Naive B cell (primary cell): ENCODE measurements around the gene PAX7. TPM values are rescaled to one million over a fixed set of nuclear protein-coding genes. Genes with fewer than 3 reads are reported as not detected.

ENCODE experiments used
- ATAC-seq, 2 donors: fragments of 150-1000 bp; cut with Tn5 transposase; 2 replicates each; pipeline ENCODE4 v1.10.0; 2021; ENCODE audit warnings: low read depth in 2 of 2, mild to moderate bottlenecking in 2 of 2, moderate library complexity in 2 of 2
- DNase-seq: peaks from one replicate; pipeline ENCODE4 v3.0.0; 2022
- H3K27ac Mint-ChIP-seq, 6 donors: one replicate each; pipeline ENCODE4 v1.8.0; 2020 to 2022; ENCODE audit warnings: mild to moderate bottlenecking in 6 of 6, mixed read lengths in 6 of 6, moderate library complexity in 5 of 6, inconsistent platforms in 2 of 6
- H3K27me3 Mint-ChIP-seq, 3 donors: one replicate each; pipeline ENCODE4 v1.8.0; 2021 to 2022; ENCODE audit warnings: mixed read lengths in 3 of 3, mild to moderate bottlenecking in 1 of 3
- H3K36me3 Mint-ChIP-seq, 2 donors: one replicate each; pipeline ENCODE4 v1.8.0; 2020 to 2022; ENCODE audit warnings: mixed read lengths in 2 of 2, inconsistent platforms in 1 of 2, mild to moderate bottlenecking in 1 of 2
- H3K4me1 Mint-ChIP-seq, 3 donors: one replicate each; pipeline ENCODE4 v1.8.0; 2020 to 2022; ENCODE audit warnings: mixed read lengths in 3 of 3, inconsistent platforms in 1 of 3, mild to moderate bottlenecking in 1 of 3, moderate library complexity in 1 of 3
- H3K4me3 Mint-ChIP-seq, 8 donors: one replicate each; pipeline ENCODE4 v1.8.0; 2020 to 2022; ENCODE audit warnings: mild to moderate bottlenecking in 8 of 8, mixed read lengths in 8 of 8, moderate library complexity in 8 of 8, inconsistent platforms in 2 of 8
- H3K9me3 Mint-ChIP-seq, 7 donors: one replicate each; pipeline ENCODE4 v1.8.0; 2020 to 2022; ENCODE audit warnings: mixed read lengths in 7 of 7, mild to moderate bottlenecking in 5 of 7, inconsistent platforms in 2 of 7, moderate library complexity in 1 of 7
- polyA plus RNA-seq, 6 donors: library from polyadenylated mRNA; unstranded; fragments of 300-500 nt; fragmentation: Illumina TruSeq; gene quantifications; one replicate each; pipeline ENCODE4 v1.2.3, GENCODE V29; 2021; ENCODE audit warnings: low read depth in 6 of 6

The PAX7 gene
- polyA plus RNA-seq, 6 donors from 2014 or later = not detected

DNA sequence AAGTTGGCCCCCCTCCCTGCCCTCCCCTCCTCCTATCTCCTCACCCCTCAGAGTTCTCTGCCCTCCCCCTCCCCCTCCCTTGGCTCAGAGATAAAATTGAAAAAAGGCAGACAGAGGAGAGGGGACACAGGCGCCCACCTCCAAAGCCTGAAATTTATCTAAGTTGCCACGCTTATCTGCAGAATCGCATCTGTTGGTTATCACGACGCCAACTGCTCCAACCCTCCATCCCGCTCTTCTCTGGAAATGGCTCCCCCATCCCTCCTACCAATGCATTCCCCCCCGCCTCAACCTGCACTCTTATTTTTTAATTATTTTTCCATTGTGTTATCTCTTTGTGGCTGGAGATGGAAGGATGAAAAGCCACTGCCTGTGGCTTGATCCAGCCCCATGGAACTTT, 138.5 kb downstream of the PAX7 start:
- H3K9me3 Mint-ChIP-seq = peaks cover 0 to under 1% (median 0%) of the 10 kb centered on the region in 7 donors
- H3K27me3 Mint-ChIP-seq = peaks cover 18 to 50% (median 47%) of the 10 kb centered on the region in 3 donors
- H3K27ac Mint-ChIP-seq = no peak overlapping the region
- H3K4me3 Mint-ChIP-seq = no peak overlapping the region
- no peaks in the 10 kb centered on the region for H3K4me1 Mint-ChIP-seq
- no peaks in the 10 kb centered on the region for H3K36me3 Mint-ChIP-seq
- ATAC-seq (no peak), DNase-seq (no peak)

DNA sequence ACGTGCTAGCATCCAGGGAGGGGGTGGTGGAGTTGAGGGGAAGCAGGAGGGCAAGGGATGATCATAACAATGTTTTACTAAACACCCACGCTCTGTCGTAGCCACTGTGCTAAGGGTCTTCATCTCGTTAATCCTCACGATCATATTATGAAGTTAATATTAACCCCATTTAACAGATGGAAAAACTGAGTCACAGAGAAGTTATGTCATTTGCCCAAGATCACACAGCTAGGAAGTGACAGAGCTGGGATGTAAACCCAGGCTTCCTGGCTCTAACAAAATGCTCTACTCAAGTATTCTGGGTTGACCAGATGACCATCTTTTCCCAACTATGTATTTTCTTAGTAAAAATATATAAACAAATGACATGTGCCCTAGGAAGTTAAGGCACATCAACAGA, 140.2 kb downstream of the PAX7 start:
- Mint-ChIP-seq H3K4me3 (no peak overlapping the region), H3K9me3 (no peaks in the 10 kb centered on the region), H3K4me1 (no peaks in the 10 kb centered on the region), H3K36me3 (no peaks in the 10 kb centered on the region), H3K27ac (no peak overlapping the region), H3K27me3 (peaks cover 22 to 49% (median 46%) of the 10 kb centered on the region in 3 donors)
- DNase-seq = no peak
- no peak for ATAC-seq

DNA sequence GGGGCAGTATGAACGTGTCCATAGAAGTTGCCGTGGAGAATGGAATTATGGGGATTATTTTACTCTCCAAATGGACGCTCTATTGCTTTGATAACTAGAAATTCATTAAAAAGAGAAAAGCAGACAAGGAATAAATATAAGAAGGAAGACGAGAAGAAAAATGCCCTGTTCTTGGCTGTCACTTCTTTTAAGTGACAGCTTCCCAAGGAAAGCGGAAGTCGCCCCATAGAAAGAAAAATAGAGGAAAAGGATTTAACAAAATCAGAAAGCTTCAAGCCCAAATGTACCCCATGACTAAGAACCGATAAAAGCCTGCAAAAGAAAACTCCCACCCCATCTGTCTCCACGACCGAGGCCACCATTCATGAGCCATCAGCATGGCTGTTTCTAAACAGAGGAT, 143.1 kb downstream of the PAX7 start:
- Mint-ChIP-seq H3K36me3 (no peaks in the 10 kb centered on the region), H3K4me1 (no peaks in the 10 kb centered on the region), H3K9me3 (no peaks in the 10 kb centered on the region), H3K27ac (no peak overlapping the region), H3K27me3 (peaks cover 19 to 74% (median 64%) of the 10 kb centered on the region in 3 donors), H3K4me3 (no peak overlapping the region)
- ATAC-seq = no peak
- no peak for DNase-seq

- H3K27me3 Mint-ChIP-seq = peaks cover 13 to 74% (median 56%) of the 10 kb centered on the region in 3 donors
- ATAC-seq (no peak), DNase-seq (no peak)
- H3K4me3 Mint-ChIP-seq = no peak overlapping the region
- no peak overlapping the region for H3K27ac Mint-ChIP-seq
- H3K4me1 Mint-ChIP-seq = no peaks in the 10 kb centered on the region
- H3K36me3 Mint-ChIP-seq = no peaks in the 10 kb centered on the region
- H3K9me3 Mint-ChIP-seq = no peaks in the 10 kb centered on the region
Observed at GRCh38 chr1:18775341-18775740, 144.7 kb downstream of the PAX7 start.

DNA sequence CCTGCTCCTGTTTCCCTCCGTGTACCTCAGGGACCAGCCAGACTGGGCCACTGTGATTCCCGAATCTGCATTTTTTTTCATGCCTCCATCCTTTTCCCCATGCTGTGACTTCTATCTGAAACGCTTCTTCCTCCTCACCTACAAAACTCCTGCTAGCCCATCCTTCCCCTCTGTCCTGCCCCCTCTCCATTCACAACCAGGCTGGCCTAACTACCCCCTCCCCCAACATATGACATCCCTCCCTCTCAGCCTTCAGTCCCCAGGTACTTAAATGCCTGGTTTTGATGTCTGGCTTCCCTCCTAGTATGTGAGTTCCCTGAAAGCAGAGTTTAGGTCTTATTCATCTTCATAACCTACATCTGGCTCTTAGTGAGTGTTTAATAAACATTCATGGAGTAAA, 146.1 kb downstream of the PAX7 start:
- H3K27ac Mint-ChIP-seq = no peak overlapping the region
- H3K4me1 Mint-ChIP-seq = no peaks in the 10 kb centered on the region

DNA sequence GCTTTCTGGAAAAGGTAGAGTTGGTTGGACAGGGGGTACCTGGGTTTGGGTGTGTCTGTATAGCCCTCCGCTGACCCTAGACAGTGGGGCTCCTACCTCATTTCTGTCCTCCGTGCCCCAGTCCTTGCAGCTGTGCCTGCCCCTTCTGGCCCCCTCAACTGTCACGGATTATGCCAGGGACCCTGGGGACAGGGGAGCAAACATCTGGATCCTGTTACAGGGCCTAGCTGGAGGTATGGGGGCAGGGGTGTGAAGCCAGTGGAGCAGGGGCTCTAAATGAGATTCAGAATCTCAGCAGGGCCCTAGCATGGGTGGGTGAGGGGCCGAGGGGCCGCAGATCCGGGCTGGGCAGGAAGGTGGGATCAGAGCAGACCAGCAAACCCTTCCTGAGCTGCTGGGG, 147.8 kb downstream of the PAX7 start:
- Mint-ChIP-seq H3K9me3 (no peaks in the 10 kb centered on the region), H3K27ac (no peak overlapping the region), H3K27me3 (peaks cover 14 to 61% (median 57%) of the 10 kb centered on the region in 3 donors)

More for the DNA sequence above, 146.1 kb downstream of the PAX7 start:
- H3K4me3 Mint-ChIP-seq = no peak overlapping the region
- ATAC-seq (no peak), DNase-seq (no peak)
- no peaks in the 10 kb centered on the region for H3K36me3 Mint-ChIP-seq
- peaks cover 9 to 63% (median 52%) of the 10 kb centered on the region in 3 donors for H3K27me3 Mint-ChIP-seq
- no peaks in the 10 kb centered on the region for H3K9me3 Mint-ChIP-seq

DNA sequence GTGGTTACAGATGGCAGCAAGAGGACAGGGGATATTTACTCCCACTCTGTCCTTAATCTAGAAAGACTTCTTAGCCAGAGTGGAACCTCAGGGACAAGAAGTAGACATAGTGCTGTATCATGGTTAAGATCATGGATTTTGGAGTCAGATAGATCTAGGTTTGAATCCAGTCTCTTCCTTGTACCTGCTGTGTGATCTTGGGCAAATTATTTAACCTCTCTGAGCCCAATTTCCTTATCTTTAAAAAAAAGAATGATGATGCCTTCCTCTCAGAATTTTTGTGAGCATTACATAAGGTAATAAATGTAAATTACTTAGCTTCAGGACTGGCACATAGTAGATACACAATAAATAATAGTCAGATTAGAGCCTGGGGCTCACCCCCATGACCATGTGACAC, 150.4 kb downstream of the PAX7 start:
- Mint-ChIP-seq H3K9me3 (peaks cover 0 to 9% (median 0%) of the 10 kb centered on the region in 7 donors), H3K4me3 (no peak overlapping the region), H3K27ac (no peak overlapping the region), H3K4me1 (no peaks in the 10 kb centered on the region), H3K36me3 (no peaks in the 10 kb centered on the region), H3K27me3 (peaks cover 24 to 59% (median 55%) of the 10 kb centered on the region in 3 donors)
- no peak for ATAC-seq
- DNase-seq = no peak

More for the DNA sequence above, 147.8 kb downstream of the PAX7 start:
- no peak for DNase-seq
- no peaks in the 10 kb centered on the region for H3K36me3 Mint-ChIP-seq
- no peak for ATAC-seq
- H3K4me3 Mint-ChIP-seq = no peak overlapping the region
- no peaks in the 10 kb centered on the region for H3K4me1 Mint-ChIP-seq

DNA sequence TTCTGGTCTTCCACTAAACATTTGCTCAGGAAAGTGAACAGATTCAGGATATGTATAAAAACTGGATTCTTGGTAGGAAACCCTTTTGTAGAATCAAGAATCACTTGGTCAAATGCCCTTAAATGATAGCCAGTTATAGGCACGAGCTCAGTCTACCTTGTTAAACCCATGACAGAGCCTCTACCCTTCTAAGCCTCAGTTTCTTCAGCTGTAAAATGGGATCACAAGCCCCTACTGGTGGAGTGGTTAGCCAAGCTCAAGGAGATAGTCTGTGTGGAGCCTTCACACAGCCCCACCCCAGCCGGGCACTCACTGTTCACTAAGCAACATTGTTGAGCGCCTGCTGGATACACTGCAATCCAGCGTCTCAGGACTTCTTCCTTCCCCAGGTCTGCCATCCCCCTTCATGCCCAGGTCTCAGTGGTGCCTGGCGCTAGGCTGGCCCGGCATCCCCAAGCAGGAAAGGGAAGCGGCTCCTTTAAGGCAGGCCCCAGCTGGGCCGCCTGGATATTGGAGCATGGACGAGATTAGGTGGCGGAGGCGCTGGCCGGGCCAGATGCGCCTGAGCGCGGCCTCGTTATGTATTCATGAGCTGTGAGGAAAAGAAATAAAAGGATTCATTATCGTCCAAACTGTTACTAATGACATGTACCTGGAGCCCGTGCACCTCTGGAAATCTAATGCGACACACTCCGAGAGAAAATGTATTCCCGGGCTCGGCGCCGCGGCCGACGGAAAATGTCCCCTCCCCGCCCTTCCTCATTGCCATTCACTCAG, 153.2 kb downstream of the PAX7 start:
- peaks cover 31 to 45% (median 42%) of the 10 kb centered on the region in 3 donors for H3K27me3 Mint-ChIP-seq
- H3K4me3 Mint-ChIP-seq = no peak overlapping the region
- no peaks in the 10 kb centered on the region for H3K36me3 Mint-ChIP-seq
- H3K4me1 Mint-ChIP-seq = no peaks in the 10 kb centered on the region
- ATAC-seq (no peak), DNase-seq (no peak)
- no peak overlapping the region for H3K27ac Mint-ChIP-seq
- H3K9me3 Mint-ChIP-seq = peaks cover 0 to 15% (median 2%) of the 10 kb centered on the region in 7 donors

DNA sequence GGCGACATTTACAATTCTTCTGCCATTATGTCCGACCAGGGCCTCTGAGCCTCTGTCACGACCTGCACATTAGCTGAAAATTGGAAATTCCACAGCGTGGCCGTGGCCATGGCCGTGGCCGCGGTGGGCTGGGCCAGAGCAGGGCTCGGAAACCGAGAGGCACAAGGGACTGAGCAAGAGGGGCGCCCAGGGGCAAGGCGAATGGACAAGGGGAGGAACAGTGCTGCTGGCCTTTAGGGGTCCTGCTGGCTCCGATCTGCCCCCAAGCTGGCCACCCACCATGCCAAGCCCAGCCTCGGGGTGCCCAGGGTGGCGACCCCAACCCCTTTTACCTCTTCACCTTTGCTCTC, 153.8 kb downstream of the PAX7 start:
- peaks cover 0 to 15% (median 2%) of the 10 kb centered on the region in 7 donors for H3K9me3 Mint-ChIP-seq
- H3K4me1 Mint-ChIP-seq = no peaks in the 10 kb centered on the region
- no peak overlapping the region for H3K27ac Mint-ChIP-seq
- DNase-seq (no peak), ATAC-seq (no peak)
- H3K27me3 Mint-ChIP-seq = peaks cover 35 to 43% (median 39%) of the 10 kb centered on the region in 3 donors
- H3K4me3 Mint-ChIP-seq = no peak overlapping the region
- no peaks in the 10 kb centered on the region for H3K36me3 Mint-ChIP-seq

DNA sequence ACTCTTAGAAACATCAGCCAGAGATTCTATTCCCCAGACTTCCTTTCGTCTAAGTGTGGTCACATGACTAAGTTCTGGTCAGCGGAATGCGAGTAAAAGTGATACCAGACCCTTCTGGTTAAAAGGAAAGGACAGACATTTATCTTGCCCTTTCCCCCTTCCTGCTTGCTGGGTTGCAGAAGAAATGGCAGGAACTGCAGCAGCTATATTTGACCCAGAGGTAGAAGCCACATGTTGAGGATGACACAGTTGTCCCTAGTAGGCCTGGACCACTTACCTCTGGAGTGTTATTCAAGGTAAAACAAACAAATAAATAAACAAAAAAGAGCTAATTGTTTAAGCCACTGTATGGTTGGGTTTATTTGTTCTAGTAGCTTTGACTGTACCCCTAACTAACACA, 155.5 kb downstream of the PAX7 start:
- DNase-seq = no peak
- ATAC-seq = no peak
- Mint-ChIP-seq H3K27me3 (peaks cover 41 to 54% (median 48%) of the 10 kb centered on the region in 3 donors), H3K36me3 (no peaks in the 10 kb centered on the region), H3K4me3 (no peak overlapping the region), H3K4me1 (no peaks in the 10 kb centered on the region), H3K9me3 (peaks cover 0 to 15% (median 3%) of the 10 kb centered on the region in 7 donors), H3K27ac (no peak overlapping the region)

- ATAC-seq (no peak), DNase-seq (no peak)
- peaks cover 5 to 27% (median 12%) of the 10 kb centered on the region in 7 donors for H3K9me3 Mint-ChIP-seq
- no peak overlapping the region for H3K27ac Mint-ChIP-seq
- H3K36me3 Mint-ChIP-seq = no peaks in the 10 kb centered on the region
- H3K4me1 Mint-ChIP-seq = no peaks in the 10 kb centered on the region
- peaks cover 42 to 66% (median 61%) of the 10 kb centered on the region in 3 donors for H3K27me3 Mint-ChIP-seq
- no peak overlapping the region for H3K4me3 Mint-ChIP-seq
Observed at GRCh38 chr1:18787825-18788385, 157.3 kb downstream of the PAX7 start.

- H3K9me3 Mint-ChIP-seq = peaks cover 5 to 27% (median 16%) of the 10 kb centered on the region in 7 donors
- DNase-seq (no peak), ATAC-seq (no peak)
- H3K36me3 Mint-ChIP-seq = no peaks in the 10 kb centered on the region
- no peak overlapping the region for H3K27ac Mint-ChIP-seq
- H3K4me1 Mint-ChIP-seq = no peaks in the 10 kb centered on the region
- H3K4me3 Mint-ChIP-seq = no peak overlapping the region
- H3K27me3 Mint-ChIP-seq = peaks cover 42 to 72% (median 72%) of the 10 kb centered on the region in 3 donors
Observed at GRCh38 chr1:18789246-18789645, 158.6 kb downstream of the PAX7 start.

DNA sequence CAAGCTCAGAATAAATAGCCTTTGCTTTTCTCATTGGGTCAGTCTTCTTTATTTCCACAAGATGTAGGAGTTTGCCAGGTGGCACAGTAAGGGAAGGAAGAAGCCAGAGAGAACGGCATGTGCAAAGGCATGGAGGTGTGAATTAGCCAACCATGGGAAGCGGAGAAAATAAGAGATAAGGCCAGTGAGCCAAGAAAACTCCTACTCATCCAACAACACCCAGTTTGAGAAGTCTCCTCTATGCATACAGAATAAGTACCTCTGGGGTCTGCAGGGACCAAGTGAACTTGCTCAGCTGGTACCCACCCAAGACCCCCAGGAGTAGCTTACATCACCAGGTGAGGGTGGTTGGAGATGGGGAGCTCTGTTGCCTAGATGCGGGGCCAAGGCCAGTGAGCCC, 162.1 kb downstream of the PAX7 start:
- H3K9me3 Mint-ChIP-seq = peaks cover 5 to 17% (median 10%) of the 10 kb centered on the region in 7 donors
- H3K27me3 Mint-ChIP-seq = peaks cover 21 to 69% (median 52%) of the 10 kb centered on the region in 3 donors
- H3K4me1 Mint-ChIP-seq = no peaks in the 10 kb centered on the region
- ATAC-seq = no peak
- DNase-seq = no peak
- H3K4me3 Mint-ChIP-seq = no peak overlapping the region
- H3K27ac Mint-ChIP-seq = no peak overlapping the region
- no peaks in the 10 kb centered on the region for H3K36me3 Mint-ChIP-seq

DNA sequence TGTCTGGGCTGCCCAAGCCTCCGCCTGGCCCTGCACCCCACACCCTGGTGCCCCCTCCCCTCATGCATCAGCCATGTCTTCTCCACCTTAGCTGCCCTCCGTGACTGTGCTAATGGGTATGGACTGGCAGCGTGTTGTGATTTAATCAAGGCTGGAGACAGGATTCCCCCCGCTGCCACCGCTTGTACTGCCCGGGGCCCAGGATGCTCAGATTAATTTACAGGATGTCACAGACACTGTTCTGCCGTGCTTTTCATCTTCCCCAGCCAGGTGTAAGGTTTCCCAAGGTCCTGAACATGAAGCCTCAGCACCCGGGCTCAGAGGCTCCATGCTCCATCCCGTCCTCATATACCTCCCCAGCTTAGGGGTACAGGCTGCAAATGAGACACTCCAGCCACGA, 162.5 kb downstream of the PAX7 start:
- H3K9me3 Mint-ChIP-seq = peaks cover 5 to 17% (median 10%) of the 10 kb centered on the region in 7 donors
- H3K36me3 Mint-ChIP-seq = no peaks in the 10 kb centered on the region
- no peak overlapping the region for H3K27ac Mint-ChIP-seq
- H3K4me3 Mint-ChIP-seq = no peak overlapping the region
- ATAC-seq = no peak
- H3K27me3 Mint-ChIP-seq = peaks cover 21 to 69% (median 52%) of the 10 kb centered on the region in 3 donors
- no peaks in the 10 kb centered on the region for H3K4me1 Mint-ChIP-seq
- DNase-seq = no peak
